ENCODE measurements around the gene EN1.

Gene EN1

DNA sequence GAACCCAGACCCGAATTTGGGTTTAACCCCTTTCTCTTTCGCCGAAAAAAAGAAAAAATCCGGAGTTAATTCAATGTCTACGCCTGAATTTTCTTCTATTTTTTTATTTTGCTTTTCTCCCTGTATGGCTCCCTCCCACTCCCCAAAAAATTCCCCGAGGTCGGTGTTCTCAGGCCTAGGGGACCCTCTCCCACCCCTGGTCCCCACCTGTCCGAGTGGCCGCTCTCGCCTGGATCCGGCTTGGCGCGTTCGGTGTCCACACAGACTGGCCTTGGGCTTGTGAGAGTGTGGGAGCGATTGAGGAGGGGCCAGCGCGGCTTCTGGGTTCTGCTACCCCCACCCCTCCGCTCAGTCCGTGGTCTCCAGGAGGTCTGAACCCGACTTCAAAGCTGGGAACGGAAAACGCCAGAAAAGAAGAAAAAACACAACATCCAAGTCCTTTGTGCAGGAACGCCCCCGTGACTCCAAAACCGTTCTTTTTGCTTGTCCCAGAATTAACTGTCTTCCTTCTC is 5.7 kb upstream of the EN1 start:
- TF ChIP-seq CTCF (conservative IDR thresholded peaks at IDR 0.05; ENCODE audit: low read depth), result no peak
- H3K27ac ChIP-seq, result no peak overlapping the region
- DNase-seq (ENCODE audit: low spot score), result no peak
- CTCF ChIA-PET, result no interaction called here
- POLR2A ChIA-PET (ENCODE audit: low non-redundant PET), result no interaction called here

DNA sequence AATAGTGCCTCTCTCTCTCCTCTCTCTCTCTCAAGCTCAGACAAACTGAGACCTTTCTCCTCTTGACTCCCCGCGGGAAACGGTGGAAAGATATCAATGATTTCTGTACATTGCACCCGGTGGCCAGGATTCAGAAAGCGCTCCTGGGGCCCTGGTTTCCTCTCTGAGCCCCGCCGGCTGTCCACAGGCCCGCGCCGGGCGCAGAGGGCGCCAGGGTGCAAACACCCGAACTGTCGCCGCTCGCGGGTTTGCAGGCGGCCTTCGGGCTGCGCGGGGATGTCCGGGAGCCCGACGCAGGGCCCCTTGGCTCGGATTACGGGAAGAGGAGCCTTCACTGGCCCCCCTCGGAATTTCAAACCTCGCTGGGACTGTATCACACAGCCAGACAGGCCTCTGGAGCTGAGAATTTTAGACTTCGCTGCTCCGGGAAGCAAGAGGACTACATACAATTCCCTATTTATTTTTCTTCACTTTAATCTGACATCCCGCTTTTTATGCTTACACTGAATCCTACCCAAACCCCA is 5.2 kb upstream of the EN1 start:
- POLR2A ChIA-PET (ENCODE audit: low non-redundant PET), result no interaction called here
- no peak for DNase-seq (ENCODE audit: low spot score)
- H3K27ac ChIP-seq, result no peak overlapping the region
- CTCF ChIA-PET, result no interaction called here
- no peak for TF ChIP-seq CTCF (conservative IDR thresholded peaks at IDR 0.05; ENCODE audit: low read depth)

GRCh38 chr2:118851650-118852049 is 4.2 kb upstream of the EN1 start:
- POLR2A ChIA-PET (ENCODE audit: low non-redundant PET), result no interaction called here
- no peak for DNase-seq (ENCODE audit: low spot score)
- TF ChIP-seq CTCF (conservative IDR thresholded peaks at IDR 0.05; ENCODE audit: low read depth), result no peak
- CTCF ChIA-PET, result no interaction called here
- no peak overlapping the region for H3K27ac ChIP-seq

GRCh38 chr2:118850901-118851415 is 3.5 kb upstream of the EN1 start:
- DNase-seq (ENCODE audit: low spot score), result no peak
- CTCF ChIA-PET, result interaction anchor here (0.6 kb wide), 1 partner anchor 511 kb away, joined by 4 read pairs; no protein-coding TSS in a partner anchor
- H3K27ac ChIP-seq, result no peak overlapping the region
- no peak for TF ChIP-seq CTCF (conservative IDR thresholded peaks at IDR 0.05; ENCODE audit: low read depth)
- POLR2A ChIA-PET (ENCODE audit: low non-redundant PET), result no interaction called here

DNA sequence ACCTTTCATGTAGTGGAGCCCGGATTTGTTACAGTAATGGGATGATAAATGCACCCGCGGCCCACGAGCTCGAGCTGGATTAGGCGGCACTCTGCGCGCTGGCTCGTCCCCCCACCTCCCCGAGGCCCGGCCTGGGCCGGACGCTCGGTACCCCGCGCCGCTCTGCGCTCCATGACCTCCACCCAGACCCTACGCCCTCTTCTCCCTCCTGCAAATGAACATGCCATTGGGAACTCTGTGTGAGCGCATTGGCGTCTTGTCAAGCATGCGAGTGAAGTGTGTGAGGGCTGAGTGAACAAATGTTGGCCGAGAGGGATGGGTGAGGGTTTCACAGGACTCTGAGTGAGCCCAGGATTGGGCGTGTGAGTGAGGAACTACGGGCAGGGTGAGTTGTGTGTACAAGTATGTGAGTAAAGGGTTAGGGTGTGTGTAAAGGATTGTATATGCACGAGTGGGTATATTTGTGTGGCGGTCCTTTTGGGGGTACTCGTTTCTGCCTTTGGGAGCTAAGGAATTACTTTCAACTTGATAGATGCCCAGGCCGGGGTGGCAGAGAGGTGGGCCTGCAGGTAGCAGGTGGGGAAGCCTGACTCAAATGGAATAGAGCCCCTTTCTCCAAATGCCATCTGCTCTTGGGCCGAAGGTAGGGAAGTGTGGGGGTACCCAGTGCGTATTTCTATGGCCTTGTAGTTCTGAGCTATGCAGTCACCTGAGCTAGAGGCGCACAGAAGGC is 2.9 kb upstream of the EN1 start:
- CTCF ChIA-PET, result interaction anchor here (0.5 to 0.6 kb wide), 3 partner anchors 251 to 600 kb away, joined by 3 to 5 read pairs (median 4); no protein-coding TSS in a partner anchor
- POLR2A ChIA-PET (ENCODE audit: low non-redundant PET), result no interaction called here
- no peak for DNase-seq (ENCODE audit: low spot score)
- no peak overlapping the region for H3K27ac ChIP-seq
- TF ChIP-seq CTCF (conservative IDR thresholded peaks at IDR 0.05; ENCODE audit: low read depth), result no peak

GRCh38 chr2:118849226-118850167 is 2.0 kb upstream of the EN1 start:
- POLR2A ChIA-PET (ENCODE audit: low non-redundant PET), result interaction anchor here (0.5 kb wide), 1 partner anchor 632 kb away, joined by 3 read pairs; no protein-coding TSS in a partner anchor
- CTCF ChIA-PET, result interaction anchor here (0.5 to 0.6 kb wide), 3 partner anchors 251 to 599 kb away, joined by 3 to 5 read pairs (median 3); no protein-coding TSS in a partner anchor

More at GRCh38 chr2:118849226-118850167, 2.0 kb upstream of the EN1 start:
- DNase-seq (ENCODE audit: low spot score), result no peak
- no peak for TF ChIP-seq CTCF (conservative IDR thresholded peaks at IDR 0.05; ENCODE audit: low read depth)
- H3K27ac ChIP-seq, result no peak overlapping the region

Data from RWPE1 (cell line).